Natural killer cell (primary cell): Measurements from ENCODE around the gene SLC17A2. TPM values are rescaled to one million over a fixed set of nuclear protein-coding genes. Genes with fewer than 3 reads are reported as not detected.

Experiments used
- ATAC-seq, 3 donors: fragments of 150-1000 bp in 2 of 3; fragments of 200-7000 bp in 1 of 3; cut with Tn5 transposase; 1 replicate in 1 of 3; 2 replicates in 2 of 3; pipeline ENCODE4 v1.10.0; 2021; ENCODE audit warnings: mild to moderate bottlenecking in 2 of 3, moderate library complexity in 2 of 3
- DNase-seq, 2 donors: peaks; one replicate each; pipeline versions ENCODE4 v3.0.0 to v3.0.0-alpha.2; 2013 to 2021; ENCODE audit warnings: mixed read lengths in 1 of 2
- H3K27ac ChIP-seq: one replicate; pipeline ENCODE4 v1.5.1; 2013; ENCODE audit warnings: mild to moderate bottlenecking, low read length
- H3K27me3 ChIP-seq: one replicate; pipeline ENCODE4 v1.6.1; 2013; ENCODE audit warnings: low read length; ENCODE audit not compliant: control insufficient read depth, insufficient read depth
- H3K36me3 ChIP-seq: one replicate; pipeline ENCODE4 v1.6.1; 2013; ENCODE audit warnings: low read length; ENCODE audit not compliant: control insufficient read depth, insufficient read depth
- H3K4me1 ChIP-seq: one replicate; pipeline ENCODE4 v1.6.1; 2013; ENCODE audit warnings: low read length; ENCODE audit not compliant: control insufficient read depth, insufficient read depth
- H3K4me3 ChIP-seq: one replicate; pipeline ENCODE4 v1.5.1; 2013; ENCODE audit warnings: low read length
- H3K9me3 ChIP-seq: one replicate; pipeline ENCODE4 v1.6.1; 2013; ENCODE audit warnings: low read length; ENCODE audit not compliant: control insufficient read depth, insufficient read depth
- H3K27ac Mint-ChIP-seq, 2 donors: one replicate each; pipeline ENCODE4 v1.8.0; 2022; ENCODE audit warnings: mild to moderate bottlenecking in 2 of 2, mixed read lengths in 2 of 2, moderate library complexity in 1 of 2
- H3K27me3 Mint-ChIP-seq, 2 donors: one replicate each; pipeline ENCODE4 v1.8.0; 2022; ENCODE audit warnings: low read depth in 2 of 2, mixed read lengths in 2 of 2
- H3K36me3 Mint-ChIP-seq: one replicate; pipeline ENCODE4 v1.8.0; 2022; ENCODE audit warnings: mixed read lengths
- H3K4me1 Mint-ChIP-seq, 2 donors: one replicate each; pipeline ENCODE4 v1.8.0; 2022; ENCODE audit warnings: mixed read lengths in 2 of 2
- H3K4me3 Mint-ChIP-seq: one replicate; pipeline ENCODE4 v1.8.0; 2022; ENCODE audit warnings: mild to moderate bottlenecking, moderate library complexity, mixed read lengths
- H3K9me3 Mint-ChIP-seq, 2 donors: one replicate each; pipeline ENCODE4 v1.8.0; 2022; ENCODE audit warnings: mixed read lengths in 2 of 2
- CTCF ChIP-seq: fragments of 200-600 bp; IDR thresholded peaks from one replicate; pipeline ENCODE4 v1.8.0; 2022; ENCODE audit warnings: antibody characterized with exemption
- WGBS: methylation state at CpG from one replicate; pipeline ENCODE4 v1.1.7; 2013; ENCODE audit warnings: missing lambda C conversion rate; ENCODE audit not compliant: insufficient coverage; 5-methylcytosine and 5-hydroxymethylcytosine counted together
- intact Hi-C: fragments of 100-400 bp; cut with micrococcal nuclease; formaldehyde crosslinking; loops from one replicate; pipeline ENCODE4 v1.14.2; 2022
- total RNA-seq, 4 donors: library from RNA; stranded (reverse); fragments of 120-200 nt in 1 of 4; gene quantifications; one replicate each; pipeline versions ENCODE4 v1.2.3 to v1.2.4, GENCODE V29; 2013 to 2022

The SLC17A2 gene
- total RNA-seq, 3 donors from 2014 or later (not counting 1 experiment from before 2014, with no cell fraction given) = not detected

DNA sequence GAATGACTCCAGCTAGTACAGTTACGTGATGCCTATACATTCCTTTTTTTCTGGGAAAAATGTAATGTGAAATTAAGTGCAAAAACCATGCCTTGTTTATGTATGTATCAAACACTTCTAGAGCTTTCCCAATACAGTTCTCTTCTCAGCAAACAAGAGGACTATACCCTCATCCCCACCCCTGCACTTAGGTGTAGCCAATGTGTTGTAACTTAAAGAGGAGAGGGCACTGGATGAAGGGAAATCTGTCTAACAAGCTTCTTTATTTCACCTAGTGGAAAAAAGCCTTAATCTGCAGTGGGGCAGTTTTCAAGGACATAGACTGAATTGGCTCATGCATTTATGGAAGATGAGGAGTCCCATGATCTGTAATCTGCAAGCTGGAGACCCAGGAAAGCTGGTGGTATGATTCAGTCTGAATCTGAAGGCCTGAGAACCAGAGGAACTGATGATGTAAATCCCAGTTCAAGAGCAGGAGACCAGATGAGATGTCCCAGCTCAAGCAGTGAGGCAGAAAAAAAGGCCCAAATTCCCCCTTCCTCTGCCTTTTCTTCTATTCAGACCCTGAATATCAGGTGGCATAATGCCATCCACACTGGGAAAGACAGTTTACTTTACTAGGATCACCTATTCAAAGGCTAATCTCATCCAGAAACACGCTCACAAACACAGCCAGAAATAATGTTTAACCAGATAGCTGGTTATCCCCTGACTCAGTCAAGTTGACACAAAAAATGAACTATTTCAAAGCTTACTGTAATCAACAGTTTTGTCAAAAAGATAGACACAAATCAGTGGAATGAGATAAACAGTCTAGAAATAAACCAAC lies 30.7 kb downstream of the SLC17A2 start:
- no peak for DNase-seq
- intact Hi-C loops = no loop called here
- Mint-ChIP-seq H3K4me1 (no peaks in the 10 kb centered on the region), H3K27me3 (peaks cover 7 to 9% of the 10 kb centered on the region in 2 donors), H3K4me3 (no peak overlapping the region), H3K9me3 (no peaks in the 10 kb centered on the region), H3K36me3 (no peaks in the 10 kb centered on the region), H3K27ac (no peak overlapping the region)
- 90% methylated on average over 1 of the region's 2 CpGs for WGBS
- no peaks in the 10 kb centered on the region for H3K9me3 ChIP-seq
- TF ChIP-seq CTCF = no peak
- ATAC-seq = no peak
- no peaks in the 10 kb centered on the region for H3K27me3 ChIP-seq
- H3K4me1 ChIP-seq = no peaks in the 10 kb centered on the region
- H3K27ac ChIP-seq = no peak overlapping the region
- no peaks in the 10 kb centered on the region for H3K36me3 ChIP-seq
- H3K4me3 ChIP-seq = no peak overlapping the region

GRCh38 chr6:25899123-25899522 lies 31.4 kb downstream of the SLC17A2 start:
- Histone ChIP-seq H3K27me3 (no peaks in the 10 kb centered on the region), H3K27ac (no peak overlapping the region), H3K4me3 (no peak overlapping the region), H3K36me3 (no peaks in the 10 kb centered on the region), H3K9me3 (no peaks in the 10 kb centered on the region), H3K4me1 (no peaks in the 10 kb centered on the region)
- ATAC-seq = no peak
- no peak for TF ChIP-seq CTCF
- Mint-ChIP-seq H3K36me3 (no peaks in the 10 kb centered on the region), H3K9me3 (no peaks in the 10 kb centered on the region), H3K4me3 (no peak overlapping the region), H3K27ac (no peak overlapping the region), H3K4me1 (no peaks in the 10 kb centered on the region), H3K27me3 (peaks cover 7 to 9% of the 10 kb centered on the region in 2 donors)
- intact Hi-C loops = no loop called here
- WGBS = 88% methylated on average over 1 of the region's 2 CpGs
- DNase-seq = no peak

- peaks cover 7 to 8% of the 10 kb centered on the region in 2 donors for H3K27me3 Mint-ChIP-seq
- intact Hi-C loops = no loop called here
- no peak overlapping the region for H3K27ac ChIP-seq
- WGBS = 90% methylated on average over 3 of the region's 5 CpGs
- no peaks in the 10 kb centered on the region for H3K9me3 ChIP-seq
- H3K4me1 ChIP-seq = no peaks in the 10 kb centered on the region
- no peak overlapping the region for H3K4me3 ChIP-seq
- no peak for ATAC-seq
- DNase-seq = no peak
- no peaks in the 10 kb centered on the region for H3K4me1 Mint-ChIP-seq
- no peak for TF ChIP-seq CTCF
- no peak overlapping the region for H3K27ac Mint-ChIP-seq
- no peaks in the 10 kb centered on the region for H3K27me3 ChIP-seq
- H3K9me3 Mint-ChIP-seq = no peaks in the 10 kb centered on the region
- H3K36me3 Mint-ChIP-seq = no peaks in the 10 kb centered on the region
- no peaks in the 10 kb centered on the region for H3K36me3 ChIP-seq
- H3K4me3 Mint-ChIP-seq = no peak overlapping the region
Observed at GRCh38 chr6:25898289-25898977, 32.1 kb downstream of the SLC17A2 start.
